ENCODE data around the gene PRR20A.
"Not testable (repeated sequence)": the region's sequence is repeated elsewhere in the genome, so short reads cannot be mapped to it uniquely, and the experiment has no call there.

PRR20A gene

GRCh38 chr13:57140235-57140968, at the start of gene PRR20A:
TSS of gene PRR20A (plus strand) at chr13:57140918. CDS start at chr13:57141305, 387 bp downstream.
- not testable (repeated sequence) for H3K4me3 ChIP-seq (ENCODE audit: low read depth, low read length)

GRCh38 chr13:57114945-57115344, 25.8 kb upstream of the PRR20A start:
- H3K4me3 ChIP-seq (ENCODE audit: low read depth, low read length): no peak overlapping the region

- no peak overlapping the region for H3K4me3 ChIP-seq (ENCODE audit: low read depth, low read length)
These were observed 17.0 kb upstream of the PRR20A start for GRCh38 chr13:57123681-57124080.

DNA sequence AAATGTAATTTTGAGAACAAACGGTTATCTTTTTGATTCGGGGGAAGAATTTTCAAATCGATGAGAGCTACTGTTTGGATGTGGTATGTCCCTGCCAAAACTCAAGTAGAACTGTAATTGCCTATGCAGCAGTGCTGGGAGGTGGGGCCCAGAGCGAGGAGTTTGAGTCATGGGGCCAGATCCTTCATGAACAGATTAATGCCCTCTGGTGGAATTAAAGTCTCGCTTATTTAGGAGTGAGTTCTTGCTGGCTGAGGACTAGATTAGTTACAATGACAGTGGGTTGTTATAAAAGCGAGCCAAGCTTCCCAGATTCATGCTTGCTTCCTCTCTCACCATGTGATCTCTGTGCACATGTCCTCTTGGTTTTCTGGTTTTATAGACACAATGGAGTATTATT, 11.8 kb upstream of the PRR20A start:
- no peak overlapping the region for H3K4me3 ChIP-seq (ENCODE audit: low read depth, low read length)

- H3K4me3 ChIP-seq (ENCODE audit: low read depth, low read length): no peak overlapping the region
These were observed 4.6 kb upstream of the PRR20A start for GRCh38 chr13:57136093-57136492.

DNA sequence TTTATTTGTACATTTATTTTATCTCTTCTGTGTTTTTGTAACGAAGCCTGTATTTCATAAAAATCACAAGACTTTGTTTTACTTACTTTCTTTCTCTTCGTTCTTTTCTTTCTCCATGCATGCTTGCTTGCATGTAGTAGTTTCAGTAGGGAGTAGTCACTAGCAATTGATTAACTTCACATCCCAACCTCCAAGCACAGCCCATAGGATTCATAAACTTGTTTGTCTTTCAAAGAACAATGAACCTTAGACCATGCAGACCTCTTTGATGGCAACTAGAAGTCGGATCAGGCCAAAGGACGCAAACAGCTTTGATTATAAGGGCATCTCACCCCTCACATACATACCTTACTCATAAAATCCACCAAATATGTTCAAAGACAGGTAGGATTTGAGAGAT, 3.1 kb upstream of the PRR20A start:
- H3K4me3 ChIP-seq (ENCODE audit: low read depth, low read length): no peak overlapping the region

DNA sequence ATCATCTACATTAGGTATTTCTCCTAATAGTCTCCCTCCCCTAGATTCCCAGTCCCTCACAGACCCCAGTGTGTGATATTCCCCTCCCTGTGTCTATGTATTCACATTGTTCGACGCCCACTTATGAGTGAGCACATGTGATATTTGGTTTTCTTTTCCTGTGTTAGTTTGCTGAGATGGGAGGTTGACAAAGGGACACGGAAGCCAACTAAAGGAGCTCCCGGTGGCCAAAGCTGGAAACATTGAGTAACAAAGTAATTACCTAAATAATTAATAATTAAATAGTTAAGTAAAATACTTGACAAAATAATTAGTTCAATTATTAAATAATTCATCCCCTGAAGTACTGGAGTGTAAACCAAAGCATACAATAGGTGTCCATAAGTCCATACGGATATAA, 1.7 kb upstream of the PRR20A start:
- H3K4me3 ChIP-seq (ENCODE audit: low read depth, low read length): no peak overlapping the region

- H3K4me3 ChIP-seq (ENCODE audit: low read depth, low read length): not testable (repeated sequence)
These were observed 937 bp upstream of the PRR20A start for GRCh38 chr13:57139781-57140180.

DNA sequence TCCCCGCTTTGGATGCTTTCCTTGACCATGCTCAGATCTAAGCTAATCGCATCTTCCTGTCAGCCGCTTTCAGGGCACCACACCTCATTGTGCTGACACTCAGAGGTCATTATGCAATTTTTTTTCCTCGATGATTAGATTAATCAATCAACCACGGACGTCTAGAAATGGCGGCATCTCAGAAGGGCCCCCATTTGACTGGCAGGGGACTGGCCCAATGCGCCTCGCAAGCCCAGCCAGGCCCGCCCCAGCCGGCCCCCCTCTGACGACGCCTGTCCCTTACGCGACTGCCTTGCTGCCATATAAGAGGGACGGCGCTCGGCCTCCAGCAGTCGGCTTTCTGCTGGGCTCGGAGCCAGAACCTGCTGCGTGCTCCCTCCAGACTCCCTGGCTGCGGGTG, 6.5 kb downstream of the PRR20A start, which contains the start of gene PRR20B:
TSS of gene PRR20B (plus strand) at position 301 of the 400 bp plus-strand sequence. CDS start 387 bp downstream, outside the sequence.
- not testable (repeated sequence) for H3K4me3 ChIP-seq (ENCODE audit: low read depth, low read length)

DNA sequence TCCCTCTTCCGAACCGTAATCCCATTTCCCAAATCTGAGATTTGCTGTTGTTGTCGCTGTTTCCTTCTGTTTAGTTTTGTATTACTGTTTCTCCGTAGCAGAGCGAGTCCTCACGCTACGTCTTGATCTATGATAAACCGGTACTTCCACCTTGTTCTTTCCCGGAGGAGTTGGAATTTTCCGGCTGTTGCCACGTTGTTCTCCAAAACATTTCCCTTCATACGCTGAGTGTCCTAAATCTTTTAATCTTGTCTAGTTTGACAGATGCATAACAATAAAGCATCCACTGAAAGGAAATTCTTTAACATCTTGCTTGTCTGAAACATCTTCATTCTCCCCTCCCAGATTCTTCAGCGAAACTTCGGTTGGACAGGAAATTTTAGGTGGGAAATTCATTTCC, 7.4 kb downstream of the PRR20A start:
- not testable (repeated sequence) for H3K4me3 ChIP-seq (ENCODE audit: low read depth, low read length)

- H3K4me3 ChIP-seq (ENCODE audit: low read depth, low read length): not testable (repeated sequence)
These were observed 13.0 kb downstream of the PRR20A start, which contains the start of gene PRR20C for GRCh38 chr13:57153761-57154160. TSS of gene PRR20C (plus strand) at chr13:57154061. CDS start at chr13:57154448, 387 bp downstream.

DNA sequence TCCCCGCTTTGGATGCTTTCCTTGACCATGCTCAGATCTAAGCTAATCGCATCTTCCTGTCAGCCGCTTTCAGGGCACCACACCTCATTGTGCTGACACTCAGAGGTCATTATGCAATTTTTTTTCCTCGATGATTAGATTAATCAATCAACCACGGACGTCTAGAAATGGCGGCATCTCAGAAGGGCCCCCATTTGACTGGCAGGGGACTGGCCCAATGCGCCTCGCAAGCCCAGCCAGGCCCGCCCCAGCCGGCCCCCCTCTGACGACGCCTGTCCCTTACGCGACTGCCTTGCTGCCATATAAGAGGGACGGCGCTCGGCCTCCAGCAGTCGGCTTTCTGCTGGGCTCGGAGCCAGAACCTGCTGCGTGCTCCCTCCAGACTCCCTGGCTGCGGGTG, 19.6 kb downstream of the PRR20A start, which contains the start of gene PRR20D:
TSS of gene PRR20D (plus strand) at position 301 of the 400 bp plus-strand sequence. CDS start 387 bp downstream, outside the sequence.
- H3K4me3 ChIP-seq (ENCODE audit: low read depth, low read length): not testable (repeated sequence)

GRCh38 chr13:57166897-57167296, 26.2 kb downstream of the PRR20A start, which contains the start of gene PRR20E:
TSS of gene PRR20E (plus strand) at chr13:57167197. CDS start at chr13:57167584, 387 bp downstream.
- not testable (repeated sequence) for H3K4me3 ChIP-seq (ENCODE audit: low read depth, low read length)

GRCh38 chr13:57191667-57192066, 50.9 kb downstream of the PRR20A start:
- no peak overlapping the region for H3K4me3 ChIP-seq (ENCODE audit: low read depth, low read length)

All from iPS-11a (cell line).